ENCODE measurements around the gene TMEM150B.

Gene TMEM150B

DNA sequence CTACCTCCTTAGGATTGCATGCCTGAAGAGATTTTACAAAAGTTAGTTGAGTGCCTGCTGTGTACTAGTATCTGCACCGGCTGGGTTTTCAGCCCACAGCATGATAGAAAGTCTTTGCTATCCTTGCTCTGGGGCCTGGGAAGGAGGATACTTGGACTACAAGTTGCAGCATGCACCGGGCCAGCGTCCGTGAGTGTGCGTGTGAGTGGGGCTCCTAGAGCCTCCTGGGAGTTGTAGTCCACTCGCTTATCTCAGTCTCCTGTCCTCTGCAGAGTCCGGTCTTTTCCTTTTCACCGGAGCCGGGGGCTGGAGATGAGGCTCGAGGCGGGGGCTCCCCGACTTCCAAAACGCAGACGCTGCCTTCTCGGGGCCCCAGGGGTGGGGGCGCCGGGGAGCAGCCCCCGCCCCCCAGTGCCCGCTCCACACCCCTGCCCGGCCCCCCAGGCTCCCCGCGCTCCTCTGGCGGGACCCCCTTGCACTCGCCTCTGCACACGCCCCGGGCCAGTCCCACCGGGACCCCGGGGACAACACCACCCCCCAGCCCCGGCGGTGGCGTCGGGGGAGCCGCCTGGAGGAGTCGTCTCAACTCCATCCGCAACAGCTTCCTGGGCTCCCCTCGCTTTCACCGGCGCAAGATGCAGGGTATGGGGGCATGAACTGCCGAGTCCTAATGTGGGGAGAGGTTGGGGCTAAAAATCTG lies 20.7 kb downstream of the TMEM150B start:
- peak; percentile 29 for DNase-seq

DNA sequence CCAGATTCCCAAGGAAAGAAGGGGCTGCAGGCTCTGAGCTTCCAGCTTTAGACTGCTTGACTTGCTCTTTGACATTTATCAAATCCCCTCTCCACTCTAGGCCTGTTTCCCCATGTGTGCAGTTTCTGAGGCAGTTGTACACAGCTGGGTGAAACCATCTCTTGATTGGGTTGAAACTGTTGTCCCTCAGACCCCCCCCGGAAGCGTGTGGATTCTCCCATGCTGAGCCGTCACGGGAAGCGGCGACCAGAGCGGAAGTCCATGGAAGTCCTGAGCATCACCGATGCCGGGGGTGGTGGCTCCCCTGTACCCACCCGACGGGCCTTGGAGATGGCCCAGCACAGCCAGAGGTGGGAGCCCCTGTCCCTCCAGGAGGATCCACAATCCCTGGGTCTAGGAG lies 21.7 kb downstream of the TMEM150B start:
- no peak for DNase-seq

DNA sequence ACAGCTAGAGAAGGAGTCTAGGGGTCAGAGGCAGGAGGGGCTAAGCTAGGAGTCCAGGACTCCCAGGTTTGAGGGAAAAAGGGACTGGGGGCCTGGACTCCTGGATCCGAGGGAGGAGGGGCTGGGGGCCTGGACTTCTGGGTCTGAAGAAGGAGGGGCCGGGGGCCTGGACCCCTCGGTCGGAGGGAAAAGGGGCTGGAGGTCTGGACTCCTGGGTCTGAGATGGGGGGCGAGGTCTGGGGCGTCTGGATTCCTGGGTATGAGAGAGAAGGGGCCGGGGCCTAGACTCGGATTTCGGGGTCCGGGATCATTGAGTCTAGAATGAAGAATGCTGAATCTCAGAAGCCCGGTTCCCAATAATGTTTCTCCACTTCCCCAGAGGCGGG lies 22.8 kb downstream of the TMEM150B start:
- no peak for DNase-seq

DNA sequence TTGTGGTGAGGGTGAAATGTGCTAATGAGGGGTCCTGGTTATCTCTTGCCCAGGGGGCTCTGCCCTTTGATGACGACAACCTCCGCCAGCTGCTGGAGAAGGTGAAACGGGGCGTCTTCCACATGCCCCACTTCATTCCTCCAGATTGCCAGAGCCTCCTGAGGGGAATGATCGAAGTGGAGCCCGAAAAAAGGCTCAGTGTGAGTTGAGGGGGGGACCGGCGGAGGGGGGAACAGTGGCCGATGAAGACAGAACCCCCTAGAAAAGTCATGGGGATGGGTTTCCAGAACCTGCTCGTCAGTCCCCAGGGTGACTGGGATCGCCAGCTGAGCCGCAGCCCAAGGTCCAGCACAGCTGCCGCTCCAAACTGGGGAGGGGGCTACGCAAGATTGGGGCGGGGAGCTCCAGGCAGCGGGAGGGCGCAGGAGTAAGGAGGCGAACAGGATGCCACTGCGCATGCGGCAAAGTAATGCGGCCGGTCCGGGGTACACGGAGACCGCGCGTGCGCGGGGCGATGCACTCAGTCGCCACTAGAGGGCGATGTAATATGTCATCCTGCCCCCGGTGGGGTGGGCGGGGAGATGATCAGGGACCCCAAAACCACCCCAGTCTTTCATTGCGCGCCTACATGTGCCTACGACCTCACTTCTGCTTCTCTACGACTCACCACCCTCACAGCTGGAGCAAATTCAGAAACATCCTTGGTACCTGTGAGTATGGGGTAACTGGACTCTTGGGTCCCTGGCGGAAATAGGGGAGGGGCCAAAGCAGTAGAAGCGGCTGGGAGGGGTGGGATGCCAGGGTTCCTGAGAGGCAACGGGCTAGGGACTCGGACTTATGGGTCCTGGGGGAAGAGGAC lies 23.5 kb downstream of the TMEM150B start:
- DNase-seq: peak; percentile 76

DNA sequence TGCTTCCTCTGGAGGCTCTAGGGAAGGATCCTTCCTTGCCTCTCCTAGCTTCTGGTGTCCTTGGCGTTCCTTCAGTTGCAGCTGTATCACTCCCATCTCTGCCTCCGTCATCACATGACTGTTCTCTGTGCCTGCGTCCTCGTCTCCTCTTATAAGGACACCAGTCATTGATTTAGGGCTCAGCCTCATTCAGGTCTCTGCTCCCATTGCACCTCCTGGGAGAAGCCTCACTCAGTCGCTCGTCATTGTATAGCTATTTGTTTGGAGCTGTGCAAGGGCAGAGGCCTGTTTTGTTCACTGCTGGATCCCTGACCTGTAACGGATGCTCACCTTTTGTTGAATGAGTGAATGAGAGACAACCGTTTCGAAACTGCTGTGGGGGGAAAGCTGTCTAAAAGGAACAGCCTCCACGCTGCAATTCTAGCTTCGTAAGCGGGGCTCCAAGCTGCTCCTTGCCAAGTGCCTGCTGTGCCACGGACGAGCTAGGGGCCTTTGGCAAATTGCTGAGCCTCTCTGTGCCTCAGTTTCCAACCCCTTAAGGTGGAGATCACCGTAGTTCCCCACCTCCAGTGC lies 24.2 kb downstream of the TMEM150B start:
- DNase-seq: no peak

DNA sequence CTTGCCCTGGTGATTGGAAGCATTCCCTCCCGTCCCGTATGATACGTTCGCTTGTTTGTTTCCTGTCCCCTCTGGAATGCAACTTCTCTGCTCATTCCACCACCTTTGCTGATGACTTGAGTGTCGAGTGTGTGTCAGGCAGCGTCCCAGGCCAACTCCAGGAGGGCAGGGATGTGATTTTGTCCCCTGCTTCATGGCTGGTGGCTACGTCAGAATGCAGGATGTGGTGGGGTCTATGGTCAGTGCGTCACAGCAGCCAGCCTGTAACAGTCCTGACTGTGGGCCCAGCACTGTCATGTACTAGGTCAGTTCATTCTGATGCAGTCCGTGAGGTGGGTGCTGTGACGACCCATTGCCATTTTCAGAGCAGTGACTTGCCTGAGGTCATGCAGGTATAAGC lies 25.1 kb downstream of the TMEM150B start:
- no peak for DNase-seq

DNA sequence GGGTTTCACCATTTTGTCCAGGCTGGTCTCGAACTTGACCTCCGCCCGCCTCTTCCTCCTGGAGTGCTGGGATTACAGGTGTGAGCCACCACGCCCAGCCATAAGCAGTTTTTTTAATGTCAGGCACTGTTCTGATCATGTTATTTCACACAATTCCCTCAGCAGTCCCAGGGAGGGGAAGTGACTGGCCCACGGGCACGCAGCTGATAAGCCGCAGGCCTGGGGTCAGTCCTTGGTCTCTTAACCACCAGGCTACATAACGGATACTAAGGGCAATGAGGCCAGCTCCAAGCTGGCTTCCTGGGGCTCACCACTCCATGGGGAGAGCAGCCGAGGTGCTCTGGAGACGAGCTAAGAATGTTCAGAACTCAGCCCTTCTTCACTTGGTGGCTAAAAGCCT lies 27.9 kb downstream of the TMEM150B start:
- DNase-seq: no peak

DNA sequence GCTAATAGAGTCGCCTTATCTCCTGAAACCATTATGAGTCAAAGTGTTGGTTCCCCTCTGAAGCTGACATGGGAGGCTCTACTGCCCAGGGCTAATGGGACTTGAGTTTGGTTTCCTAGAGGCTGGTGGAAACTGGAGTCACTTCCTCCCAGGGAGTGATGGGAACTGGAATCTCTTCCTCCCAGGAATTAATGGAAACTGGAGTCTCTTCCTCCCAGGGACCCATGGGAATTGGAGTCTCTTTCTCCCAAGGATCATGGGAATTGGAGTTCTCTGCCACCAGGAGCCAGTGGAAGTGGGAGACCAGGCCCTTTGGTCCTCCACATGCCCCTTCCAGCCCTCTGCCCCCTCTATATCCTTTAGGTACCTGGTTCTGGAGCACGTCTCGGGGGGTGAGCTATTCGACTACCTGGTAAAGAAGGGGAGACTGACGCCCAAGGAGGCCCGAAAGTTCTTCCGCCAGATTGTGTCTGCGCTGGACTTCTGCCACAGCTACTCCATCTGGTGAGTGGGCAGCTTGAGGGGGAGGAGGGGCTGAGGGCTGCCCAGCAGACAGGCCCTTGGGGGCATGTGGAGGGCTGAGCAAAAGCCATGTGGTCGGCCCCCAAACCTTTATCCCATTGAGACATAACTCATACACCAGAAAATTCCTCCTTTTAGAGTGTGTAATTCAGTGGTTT lies 35.9 kb downstream of the TMEM150B start:
- DNase-seq: no peak

DNA sequence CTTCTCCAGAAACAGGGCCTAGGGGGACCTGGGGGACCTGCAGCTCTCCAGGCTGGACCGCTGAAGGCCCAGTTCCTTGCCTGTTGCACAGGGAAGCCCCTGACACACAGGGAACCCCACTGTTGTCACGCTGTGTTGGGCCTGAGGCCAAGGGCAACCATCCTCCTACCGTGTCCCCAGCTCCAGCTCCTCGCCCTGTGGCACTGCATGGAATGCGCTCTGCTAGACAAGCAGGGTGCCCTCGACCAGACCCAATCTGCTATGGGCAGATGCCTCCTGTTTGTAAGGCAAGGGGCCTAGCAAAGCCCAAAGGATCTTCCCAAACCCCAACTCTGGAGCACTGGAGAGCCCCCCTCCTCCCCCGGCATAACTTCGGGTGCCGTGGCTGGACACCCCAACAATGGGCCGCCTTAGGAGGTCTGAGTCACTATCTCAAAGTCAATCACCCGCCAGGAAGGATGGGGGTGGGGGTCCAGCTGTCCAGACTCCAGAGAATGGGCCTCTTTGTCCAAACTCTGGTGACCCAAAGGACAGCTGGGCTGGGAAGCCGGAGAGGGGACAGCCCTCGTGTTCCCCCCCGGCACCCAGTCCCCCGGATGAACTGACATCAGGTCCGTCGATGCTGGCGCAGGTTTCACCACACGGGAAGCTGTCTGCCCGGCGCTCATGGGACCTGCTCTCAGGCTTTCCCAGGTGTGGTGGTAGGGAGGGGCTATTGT lies 37.6 kb downstream of the TMEM150B start:
- DNase-seq: no peak

DNA sequence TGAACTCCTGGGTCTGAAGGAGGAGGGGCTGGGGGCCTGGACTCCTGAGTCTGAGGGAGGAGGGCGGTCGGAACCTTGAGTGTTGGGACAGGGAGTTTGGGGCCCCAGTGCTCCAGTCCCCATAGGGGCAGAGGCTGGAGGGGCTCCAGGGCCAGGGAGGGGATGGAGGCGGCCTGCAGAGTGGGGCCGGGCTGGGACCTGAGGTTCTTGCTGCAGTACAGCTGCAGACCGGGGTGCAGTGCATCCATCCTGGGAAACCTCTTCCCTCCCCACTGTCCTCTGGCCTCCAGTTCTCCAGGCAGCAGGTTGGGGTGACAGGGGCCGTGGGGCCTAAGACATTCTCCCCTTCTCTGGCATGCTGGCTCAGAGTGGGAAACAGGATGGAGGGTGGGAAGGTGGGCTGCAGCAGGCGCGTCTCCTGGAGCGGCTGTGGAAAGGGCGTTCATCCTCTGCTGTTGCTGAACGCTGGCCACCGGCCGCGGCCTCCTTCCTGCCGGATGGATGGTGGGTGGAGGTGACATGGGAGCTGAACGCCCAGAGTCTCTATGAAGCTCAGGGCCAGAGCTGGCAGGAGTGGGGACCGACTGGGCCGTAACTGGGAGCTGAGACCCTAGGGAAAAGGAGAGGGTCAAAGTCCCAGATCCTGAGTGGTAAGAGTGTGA lies 39.8 kb downstream of the TMEM150B start:
- no peak for DNase-seq

DNA sequence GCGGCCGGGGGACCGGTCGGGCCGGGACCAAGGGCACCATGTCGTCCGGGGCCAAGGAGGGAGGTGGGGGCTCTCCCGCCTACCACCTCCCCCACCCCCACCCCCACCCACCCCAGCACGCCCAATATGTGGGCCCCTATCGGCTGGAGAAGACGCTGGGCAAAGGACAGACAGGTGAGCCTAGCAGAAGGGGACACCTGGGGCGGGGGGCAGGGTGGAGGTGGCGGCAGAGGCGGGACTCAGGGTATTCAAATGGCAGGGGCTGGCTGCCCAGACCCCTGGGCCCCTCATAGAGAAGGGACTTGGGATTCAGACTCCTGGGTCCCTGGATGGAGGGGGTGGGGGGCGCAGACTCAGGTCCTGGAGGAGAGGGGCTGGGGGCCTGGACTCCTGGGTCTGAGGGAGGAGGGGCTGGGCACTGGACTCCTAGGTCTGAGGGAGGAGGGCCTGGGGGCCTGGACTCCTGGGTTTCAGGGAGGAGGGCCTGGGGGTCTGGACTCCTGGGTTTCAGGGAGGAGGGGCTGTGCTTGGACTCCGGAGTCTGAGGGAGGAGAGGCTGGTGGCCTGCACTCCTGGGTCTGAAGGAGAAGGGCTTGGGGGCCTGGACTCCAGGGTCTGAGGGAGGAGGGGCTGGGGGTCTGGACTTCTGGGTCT lies 40.6 kb downstream of the TMEM150B start:
- no peak for DNase-seq

DNA sequence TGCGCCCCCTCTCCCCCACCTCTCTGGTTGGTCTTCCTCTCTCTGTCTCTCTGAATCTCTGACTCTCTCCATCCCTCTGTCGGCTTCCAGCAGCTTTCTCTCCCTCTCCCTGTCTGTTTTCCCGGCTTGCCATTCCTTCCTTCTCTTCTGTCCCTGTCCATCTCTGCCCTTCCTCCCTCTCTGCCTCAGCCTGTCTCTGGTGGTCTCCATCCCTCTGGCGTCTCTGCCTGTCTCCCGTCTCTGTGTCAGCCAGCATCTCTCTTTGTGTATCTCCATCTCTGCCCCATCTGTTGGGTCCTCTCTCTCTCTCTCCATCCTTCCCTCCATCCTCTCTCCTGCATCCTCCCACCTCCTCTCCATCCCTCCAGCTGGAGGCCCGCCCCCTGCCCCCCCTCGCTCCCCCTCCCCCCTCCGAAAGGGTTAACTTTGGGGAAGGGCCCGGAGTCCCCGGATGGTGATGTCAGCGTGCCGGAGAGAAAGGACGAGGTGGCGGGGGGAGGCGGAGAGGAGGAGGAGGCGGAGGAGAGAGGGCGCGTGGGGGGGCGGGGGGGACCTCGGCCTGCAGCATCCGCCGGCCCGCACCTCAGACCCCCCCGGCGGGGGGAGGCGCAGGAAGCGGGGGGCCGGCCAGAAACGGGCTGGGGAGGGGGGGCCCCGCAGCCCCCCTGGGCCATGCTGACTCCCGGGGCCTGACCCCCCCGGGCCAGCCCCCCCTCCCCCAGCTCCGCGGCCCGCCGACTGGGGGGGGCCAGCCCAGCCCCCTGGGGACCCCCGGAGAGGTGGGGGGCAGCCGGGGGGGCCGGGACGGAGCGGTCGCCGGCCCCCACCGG lies 41.4 kb downstream of the TMEM150B start, which contains the start of gene BRSK1:
Gene BRSK1, plus strand, starts transcription at position 450 of the 830 bp plus-strand sequence. CDS start 446 bp downstream, outside the sequence.
- no peak for DNase-seq

DNA sequence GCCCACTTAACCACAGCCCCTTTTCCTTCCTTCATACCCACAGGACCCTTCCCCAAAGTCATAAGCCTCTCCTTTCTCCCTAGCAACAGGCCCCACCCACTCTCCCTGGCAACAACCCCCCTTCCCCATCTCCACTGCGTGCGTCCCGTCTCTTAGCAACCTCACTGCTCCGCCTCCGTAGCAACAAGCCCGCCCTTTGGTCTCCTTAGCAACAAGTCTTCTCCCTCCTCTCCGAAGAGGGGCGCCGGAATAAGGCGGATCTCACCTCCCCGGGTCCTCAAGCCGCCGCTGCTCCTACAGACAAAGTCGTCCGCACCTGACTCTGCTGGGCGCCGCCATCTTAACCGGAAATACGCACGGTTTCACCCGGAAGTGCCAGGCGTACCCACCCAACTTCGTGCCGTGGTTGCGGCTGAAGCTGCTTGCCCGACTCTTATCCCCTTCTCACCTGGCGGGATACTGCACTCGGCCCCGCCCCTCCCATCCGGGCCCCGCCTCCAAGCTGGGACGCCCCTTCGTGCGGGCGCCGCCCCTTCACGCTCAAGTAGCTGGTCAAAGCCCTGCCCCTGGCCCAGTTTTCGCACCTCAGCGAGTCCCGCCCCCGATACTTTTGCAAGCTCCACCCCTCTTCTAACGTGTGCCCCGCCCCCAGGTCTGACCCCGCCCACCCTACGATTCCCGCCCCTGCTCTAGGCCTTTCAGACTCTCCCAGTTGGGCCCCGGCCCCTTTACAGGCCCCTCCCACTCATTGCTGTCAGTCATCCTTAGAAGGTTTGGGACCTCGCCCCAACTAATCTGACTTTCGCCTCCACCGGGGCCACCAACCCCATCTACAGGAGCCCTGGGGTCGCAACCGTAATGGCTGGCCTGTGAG lies 45.1 kb downstream of the TMEM150B start, which contains the start of gene HSPBP1:
Gene HSPBP1, minus strand, starts transcription at position 341 of the 874 bp plus-strand sequence. CDS start 502 bp downstream, outside the sequence.
- peak; percentile 90 for DNase-seq

DNA sequence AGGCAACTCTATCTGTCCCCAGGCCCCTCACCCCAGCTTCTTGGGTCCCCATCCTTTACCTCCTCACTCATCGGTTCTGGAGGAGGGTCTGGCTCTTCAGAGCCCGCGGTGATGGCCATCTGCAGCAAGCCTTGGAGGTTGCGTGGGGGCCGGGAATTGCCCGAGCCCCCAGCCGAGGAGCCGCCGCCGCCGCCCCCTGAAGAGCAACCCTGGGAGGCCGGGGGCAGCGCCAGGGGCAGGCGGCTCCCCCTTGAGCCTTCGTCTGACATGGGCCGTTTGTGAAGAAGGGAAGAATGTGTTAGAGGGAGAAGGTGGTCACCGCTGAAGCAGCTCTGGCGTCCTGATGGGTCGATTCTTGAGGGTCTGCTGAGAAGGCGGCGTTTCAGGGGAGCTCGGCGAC lies 45.8 kb downstream of the TMEM150B start:
- DNase-seq: no peak

DNA sequence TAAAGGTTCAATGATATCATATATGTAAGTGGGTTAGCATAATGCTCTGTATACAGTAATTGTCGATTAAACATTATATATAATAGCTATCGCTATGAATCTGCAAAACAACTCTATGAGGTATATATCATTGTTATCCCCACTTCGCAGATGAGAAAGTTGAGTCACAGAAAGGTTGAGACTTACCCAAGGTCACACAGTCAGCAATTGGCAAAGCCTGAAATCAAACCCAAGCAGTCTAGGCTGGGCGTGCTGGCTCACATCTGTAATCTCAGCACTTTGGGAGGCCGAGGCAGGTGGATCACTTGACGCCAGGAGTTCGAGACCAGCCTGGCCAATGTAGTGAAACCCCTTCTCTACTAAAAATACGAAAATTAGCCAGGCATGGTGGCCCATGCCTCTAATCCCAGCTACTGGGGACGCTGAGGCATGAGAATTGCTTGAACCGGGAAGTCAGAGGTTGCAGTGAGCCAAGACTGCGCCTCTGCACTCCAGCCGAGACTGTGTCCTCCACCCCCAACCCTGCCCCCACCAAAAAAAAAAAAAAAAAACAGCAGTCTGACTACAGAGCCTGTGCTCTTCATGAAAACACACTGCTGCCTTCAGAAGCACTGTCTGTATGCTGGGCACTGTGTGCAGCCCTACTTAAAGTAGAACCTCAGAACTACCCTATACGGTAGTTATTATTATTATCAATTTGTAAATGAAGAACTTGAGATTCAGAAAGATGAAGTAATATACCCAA lies 46.6 kb downstream of the TMEM150B start:
- no peak for DNase-seq

DNA sequence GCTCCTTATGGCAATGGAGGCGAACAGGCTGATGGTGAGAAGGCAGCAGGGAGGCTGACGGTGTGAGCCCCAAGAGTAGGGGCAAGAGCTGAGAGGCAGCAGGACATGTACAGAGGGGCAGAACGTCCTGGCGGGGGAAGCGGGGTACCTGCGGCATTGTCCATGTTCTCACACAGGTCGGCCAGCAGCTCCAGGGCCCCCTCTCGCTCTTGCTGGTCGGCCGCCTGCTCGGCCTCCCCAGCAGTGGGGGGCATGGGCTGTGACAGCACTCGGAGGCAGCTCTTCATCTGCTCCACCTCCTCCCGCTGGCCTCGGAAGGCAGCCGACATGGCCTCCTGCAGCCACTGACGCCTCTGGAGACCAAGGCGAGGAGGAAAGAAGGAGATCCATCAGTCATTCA lies 47.6 kb downstream of the TMEM150B start:
- no peak for DNase-seq

DNA sequence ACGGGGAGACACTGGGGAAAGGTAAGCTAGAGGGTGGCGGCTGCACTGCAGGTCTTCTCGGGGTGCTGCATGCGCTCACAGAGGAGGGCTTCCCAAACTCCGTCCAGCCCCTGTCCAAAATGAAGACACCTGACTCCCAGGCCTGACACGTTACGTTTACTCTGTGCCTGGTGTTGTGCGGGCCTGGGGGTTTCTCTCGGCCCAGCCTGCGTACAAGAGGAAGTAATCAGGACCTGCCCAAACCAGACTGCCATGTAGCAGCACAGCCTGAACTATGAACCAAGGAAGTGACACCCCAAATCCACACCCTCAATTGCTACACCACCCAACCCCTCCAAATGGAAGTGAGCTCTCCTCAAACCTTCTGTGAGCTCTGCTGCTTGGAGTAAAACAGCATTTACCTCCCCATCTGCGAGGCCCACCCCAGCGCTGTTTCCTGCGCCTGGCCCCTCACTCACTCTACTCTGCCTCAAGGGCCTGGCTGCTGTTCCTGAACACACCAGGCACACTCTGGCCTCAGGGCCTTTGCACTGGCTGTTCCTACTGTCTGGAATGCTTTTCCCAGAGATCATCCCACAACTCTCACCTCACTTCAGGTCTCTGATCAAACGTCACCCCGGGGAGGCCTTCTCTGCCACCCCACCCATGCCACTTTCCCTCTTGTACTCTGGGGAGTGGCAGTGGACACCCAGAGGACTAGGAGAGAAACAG lies 48.3 kb downstream of the TMEM150B start:
- DNase-seq: no peak

Data from GDM1 (cell line).